NT2/D1 (cell line): ENCODE data around the gene ITGB7.
"Not testable (repeated sequence)": the region's sequence is repeated elsewhere in the genome, so short reads cannot be mapped to it uniquely, and the experiment has no call there.

Experiments used
- DNase-seq: peaks from one replicate; pipeline ENCODE4 v3.0.0-alpha.2; 2011; ENCODE audit warnings: low read depth, low spot score
- H3K27me3 ChIP-seq: 2 replicates; pipeline ENCODE4 v1.6.0; 2011; ENCODE audit warnings: mild to moderate bottlenecking; ENCODE audit not compliant: insufficient read length, insufficient read depth
- H3K36me3 ChIP-seq: 2 replicates; pipeline ENCODE4 v1.6.1; 2011; ENCODE audit warnings: mild to moderate bottlenecking, low read length, mixed read lengths; ENCODE audit not compliant: insufficient read depth, insufficient read length
- H3K4me1 ChIP-seq: 2 replicates; pipeline ENCODE4 v1.5.1; 2011; ENCODE audit not compliant: insufficient read depth, insufficient read length
- H3K4me3 ChIP-seq: 2 replicates; pipeline ENCODE4 v1.5.1; 2011; ENCODE audit warnings: low read depth; ENCODE audit not compliant: insufficient read length
- H3K9ac ChIP-seq: 2 replicates; pipeline ENCODE4 v1.6.0; 2011; ENCODE audit warnings: low read depth; ENCODE audit not compliant: insufficient read length
- H3K9me3 ChIP-seq: 2 replicates; pipeline ENCODE4 v1.5.1; 2011; ENCODE audit warnings: mild to moderate bottlenecking, low read length; ENCODE audit not compliant: insufficient read depth
- SUZ12 ChIP-seq: IDR thresholded peaks from 2 replicates; pipeline ENCODE4 v1.6.1; 2011; ENCODE audit not compliant: insufficient read length, insufficient read depth; ENCODE audit errors: extremely low read depth
- YY1 ChIP-seq: IDR thresholded peaks from 2 replicates; pipeline ENCODE4 v1.6.1; 2011; ENCODE audit not compliant: insufficient read length, insufficient read depth
- ZNF274 ChIP-seq: IDR thresholded peaks from 2 replicates; pipeline ENCODE4 v1.6.1; 2011; ENCODE audit warnings: mild to moderate bottlenecking, low read depth, low read length

The ITGB7 gene

GRCh38 chr12:53211476-53212381 lies 4.7 kb upstream of the ITGB7 start:
- Histone ChIP-seq H3K36me3 (peaks cover 37% of the 10 kb centered on the region), H3K27me3 (no peaks in the 10 kb centered on the region), H3K4me3 (no peak overlapping the region), H3K9me3 (no peaks in the 10 kb centered on the region), H3K9ac (no peak overlapping the region), H3K4me1 (peaks cover 29% of the 10 kb centered on the region)
- no peak for DNase-seq
- TF ChIP-seq ZNF274 (no peak), YY1 (no peak), SUZ12 (no peak)

- Histone ChIP-seq H3K9ac (no peak overlapping the region), H3K9me3 (no peaks in the 10 kb centered on the region), H3K27me3 (no peaks in the 10 kb centered on the region), H3K4me3 (no peak overlapping the region), H3K36me3 (peaks cover 37% of the 10 kb centered on the region), H3K4me1 (peaks cover 27% of the 10 kb centered on the region)
- DNase-seq, result no peak
- TF ChIP-seq ZNF274, result no peak
- TF ChIP-seq SUZ12, result no peak
- no peak for TF ChIP-seq YY1
Measured at GRCh38 chr12:53210843-53211242, 3.8 kb upstream of the ITGB7 start.

GRCh38 chr12:53208877-53209463 lies 1.9 kb upstream of the ITGB7 start:
- no peaks in the 10 kb centered on the region for H3K27me3 ChIP-seq
- DNase-seq, result no peak
- no peak for TF ChIP-seq ZNF274
- H3K36me3 ChIP-seq, result peaks cover 27% of the 10 kb centered on the region
- H3K4me3 ChIP-seq, result no peak overlapping the region
- peaks cover 14% of the 10 kb centered on the region for H3K4me1 ChIP-seq
- no peak overlapping the region for H3K9ac ChIP-seq
- H3K9me3 ChIP-seq, result no peaks in the 10 kb centered on the region

GRCh38 chr12:53208435-53208834 lies 1.4 kb upstream of the ITGB7 start:
- no peak for TF ChIP-seq SUZ12
- TF ChIP-seq ZNF274, result no peak
- no peak for TF ChIP-seq YY1
- H3K4me1 ChIP-seq, result peaks cover 11% of the 10 kb centered on the region
- no peaks in the 10 kb centered on the region for H3K27me3 ChIP-seq
- DNase-seq, result no peak
- H3K36me3 ChIP-seq, result peaks cover 24% of the 10 kb centered on the region
- H3K9me3 ChIP-seq, result no peaks in the 10 kb centered on the region
- no peak overlapping the region for H3K9ac ChIP-seq
- no peak overlapping the region for H3K4me3 ChIP-seq

- peaks cover 5% of the 10 kb centered on the region for H3K36me3 ChIP-seq
- no peaks in the 10 kb centered on the region for H3K27me3 ChIP-seq
- DNase-seq, result no peak
- peaks cover 8% of the 10 kb centered on the region for H3K4me1 ChIP-seq
- H3K4me3 ChIP-seq, result no peak overlapping the region
- TF ChIP-seq SUZ12 (no peak), ZNF274 (no peak), YY1 (no peak)
- H3K9ac ChIP-seq, result no peak overlapping the region
- H3K9me3 ChIP-seq, result no peaks in the 10 kb centered on the region
Measured at GRCh38 chr12:53205747-53206419, 1.2 kb downstream of the ITGB7 start.

GRCh38 chr12:53204351-53204750 lies 2.7 kb downstream of the ITGB7 start:
- Histone ChIP-seq H3K9ac (no peak overlapping the region), H3K4me1 (peaks cover 8% of the 10 kb centered on the region), H3K4me3 (no peak overlapping the region)

GRCh38 chr12:53202316-53202715 lies 4.7 kb downstream of the ITGB7 start:
- not testable (repeated sequence) for H3K9ac ChIP-seq, DNase-seq, H3K9me3 ChIP-seq, H3K4me1 ChIP-seq, H3K4me3 ChIP-seq, H3K36me3 ChIP-seq
- peaks cover 17% of the 10 kb centered on the region for H3K27me3 ChIP-seq

More at GRCh38 chr12:53204351-53204750, 2.7 kb downstream of the ITGB7 start:
- TF ChIP-seq SUZ12 (no peak), YY1 (no peak), ZNF274 (no peak)
- Histone ChIP-seq H3K36me3 (no peaks in the 10 kb centered on the region), H3K9me3 (no peaks in the 10 kb centered on the region), H3K27me3 (no peaks in the 10 kb centered on the region)
- no peak for DNase-seq
